Kidney epithelial cell (primary cell): ENCODE measurements around the gene SOX21. TPM values are rescaled to one million over a fixed set of nuclear protein-coding genes. Genes with fewer than 3 reads are reported as not detected.

Experiments
- DNase-seq: peaks from one replicate; pipeline ENCODE4 v3.0.0-alpha.2; 2010; ENCODE audit warnings: low read depth
- H3K27me3 ChIP-seq: 2 replicates; pipeline ENCODE4 v1.6.0; 2011; ENCODE audit warnings: low read length; ENCODE audit not compliant: control insufficient read depth, insufficient read depth
- H3K36me3 ChIP-seq: 2 replicates; pipeline ENCODE4 v1.5.1; 2011; ENCODE audit warnings: low read length; ENCODE audit not compliant: control insufficient read depth, insufficient read depth
- H3K4me3 ChIP-seq: 2 replicates; pipeline ENCODE4 v1.5.1; 2011; ENCODE audit warnings: low read depth, mild to moderate bottlenecking, control low read depth, low read length
- CTCF ChIP-seq: IDR thresholded peaks from 2 replicates; pipeline ENCODE4 v1.5.1; 2011; ENCODE audit warnings: mild to moderate bottlenecking, moderate library complexity, low read length, control low read depth, inconsistent platforms; ENCODE audit not compliant: insufficient read depth, poor library complexity, severe bottlenecking
- total RNA-seq: library from RNA; depleted of rRNA; stranded (reverse); fragments of >200 nt; gene quantifications from 2 replicates; pipeline ENCODE4 v1.2.3, GENCODE V29; 2015

SOX21 gene
- total RNA-seq, 1 donor from 2014 or later = not detected

GRCh38 chr13:94696171-94696570 lies 16.2 kb downstream of the SOX21 start:
- peaks cover 32% of the 10 kb centered on the region for H3K27me3 ChIP-seq
- no peak for DNase-seq

GRCh38 chr13:94692030-94692429 lies 20.3 kb downstream of the SOX21 start:
- Histone ChIP-seq H3K27me3 (peaks cover 8% of the 10 kb centered on the region), H3K36me3 (no peaks in the 10 kb centered on the region), H3K4me3 (no peak overlapping the region)
- TF ChIP-seq CTCF = no peak
- no peak for DNase-seq

More at GRCh38 chr13:94696171-94696570, 16.2 kb downstream of the SOX21 start:
- Histone ChIP-seq H3K36me3 (no peaks in the 10 kb centered on the region), H3K4me3 (no peak overlapping the region)
- TF ChIP-seq CTCF = no peak

- Histone ChIP-seq H3K4me3 (no peak overlapping the region), H3K27me3 (peaks cover 7% of the 10 kb centered on the region), H3K36me3 (no peaks in the 10 kb centered on the region)
- TF ChIP-seq CTCF = no peak
- no peak for DNase-seq
Measured at GRCh38 chr13:94683409-94683808, 28.9 kb downstream of the SOX21 start.

GRCh38 chr13:94682229-94682628 lies 30.1 kb downstream of the SOX21 start:
- no peak overlapping the region for H3K4me3 ChIP-seq
- H3K27me3 ChIP-seq = peaks cover 9% of the 10 kb centered on the region
- no peaks in the 10 kb centered on the region for H3K36me3 ChIP-seq
- no peak for TF ChIP-seq CTCF
- no peak for DNase-seq

GRCh38 chr13:94679614-94680013 lies 32.7 kb downstream of the SOX21 start:
- H3K4me3 ChIP-seq = no peak overlapping the region
- no peaks in the 10 kb centered on the region for H3K36me3 ChIP-seq
- no peak for TF ChIP-seq CTCF
- no peak for DNase-seq
- peaks cover 14% of the 10 kb centered on the region for H3K27me3 ChIP-seq

- Histone ChIP-seq H3K27me3 (peaks cover 14% of the 10 kb centered on the region), H3K4me3 (no peak overlapping the region), H3K36me3 (no peaks in the 10 kb centered on the region)
- no peak for DNase-seq
- TF ChIP-seq CTCF = no peak
Measured at GRCh38 chr13:94678845-94679244, 33.5 kb downstream of the SOX21 start.
